Heart left ventricle (tissue), 16 donors: ENCODE measurements around the gene ZNF740. TPM values are rescaled to one million over a fixed set of nuclear protein-coding genes. Genes with fewer than 3 reads are reported as not detected.

Experiments
- ATAC-seq, 4 donors: fragments of 200-7000 bp; cut with Tn5 transposase; one replicate each; pipeline ENCODE4 v1.9.1; 2020 to 2022; ENCODE audit warnings: moderate library complexity in 4 of 4, mild to moderate bottlenecking in 3 of 4, moderate number of reproducible peaks in 1 of 4
- DNase-seq, 5 donors: peaks; one replicate each; pipeline ENCODE4 v3.0.0-alpha.2; 2020
- H3K27ac ChIP-seq, 12 donors: fragments of 200-600 bp; sonication (generic) in 4 of 12; one replicate each; pipeline versions ENCODE4 v1.5.0 to v1.8.0; 2016 to 2022; ENCODE audit warnings: mild to moderate bottlenecking in 2 of 12
- H3K27me3 ChIP-seq, 9 donors: fragments of 200-600 bp; sonication (generic) in 2 of 9; one replicate each; pipeline versions ENCODE4 v1.5.1 to v1.8.0; 2016 to 2022; ENCODE audit warnings: mild to moderate bottlenecking in 3 of 9
- H3K36me3 ChIP-seq, 9 donors: fragments of 200-600 bp; sonication (generic) in 2 of 9; one replicate each; pipeline versions ENCODE4 v1.5.0 to v1.8.0; 2018 to 2022; ENCODE audit warnings: mild to moderate bottlenecking in 2 of 9
- H3K4me1 ChIP-seq, 12 donors: fragments of 200-600 bp; sonication (generic) in 4 of 12; one replicate each; pipeline versions ENCODE4 v1.5.0 to v1.8.0; 2016 to 2022; ENCODE audit warnings: mild to moderate bottlenecking in 3 of 12
- H3K4me3 ChIP-seq, 12 donors: fragments of 200-600 bp; sonication (generic) in 4 of 12; one replicate each; pipeline versions ENCODE4 v1.5.0 to v1.8.0; 2017 to 2022; ENCODE audit warnings: mild to moderate bottlenecking in 9 of 12, moderate library complexity in 4 of 12
- H3K9me3 ChIP-seq, 12 donors: fragments of 200-600 bp; sonication (generic) in 4 of 12; one replicate each; pipeline versions ENCODE4 v1.5.0 to v1.8.0; 2016 to 2022; ENCODE audit warnings: mild to moderate bottlenecking in 1 of 12
- CTCF ChIP-seq, 12 donors: fragments of 200-600 bp; sonication (generic) in 4 of 12; IDR thresholded peaks; one replicate each; pipeline versions ENCODE4 v1.5.0 to v1.8.0; 2018 to 2022; ENCODE audit warnings: antibody characterized with exemption in 12 of 12, mild to moderate bottlenecking in 5 of 12
- POLR2A ChIP-seq, 2 donors: fragments of 450-650 bp; IDR thresholded peaks; one replicate each; pipeline ENCODE4 v1.6.1; 2017; ENCODE audit warnings: antibody characterized with exemption in 2 of 2, mild to moderate bottlenecking in 2 of 2, moderate library complexity in 2 of 2
- WGBS, 4 donors: extraction: QIAGEN DNeasy Blood & Tissue Kit in 2 of 4; methylation state at CpG; one replicate each; pipeline versions ENCODE4 v1.1.5 to v1.1.7; 2013 to 2018; 5-methylcytosine and 5-hydroxymethylcytosine counted together
- intact Hi-C, 10 donors: fragments of 100-400 bp; cut with DNase I; formaldehyde crosslinking; loops; one replicate each; pipeline versions ENCODE4 v1.11.1 to v1.14.2; 2022
- polyA plus RNA-seq, 2 donors: library from polyadenylated mRNA; stranded (reverse); fragments of 200-250 nt; gene quantifications; one replicate each; pipeline ENCODE4 v1.2.3, GENCODE V29; 2013
- total RNA-seq, 9 donors: library from RNA; depleted of rRNA in 2 of 9; stranded (reverse); fragments of >200 nt in 2 of 9; fragmentation: NEBNext Ultra II Directional in 3 of 9; extraction: Animal tissue kit (Norgen Biotek cat#: 25700) in 3 of 9; gene quantifications; one replicate each; pipeline versions ENCODE4 v1.1.0 to v1.2.4, GENCODE V29; 2016 to 2023
- donor health status: ischemic (EF 13 %, LVEDD 7.1; RV severe dilation, severe dysfunction).
- donor health status: healthy with polysubstance abuse.
- donor health status: DM: no; HTN: yes; CAD: no.
- donor health status: DM: no; HTN: no; CAD: no.
- donor health status: ischemic (EF 25% LVEDD 6.9; RV normal size, moderate dysfunction).
- donor health status: ischemic (EF 25% LVEDD 5.7; RV mildly dilated, moderate dysfunction).
- donor health status: healthy.
- donor health status: DM: yes; HTN: yes; CAD: no.
- donor health status: ischemic (EF 35%, LVEDD 5.7; RV mildly dilated, moderate dysfunction).
- donor health status: nonischemic (EF 11% LVEDD 7.7; RV severe dilation, severe dysfunction).
- donor health status: DM: yes; HTN: yes; CAD: no.
- donor health status: PGD.
- donor health status: ischemic (EF 29% LVEDD 5.4; RV normal size, mild dysfunction).
- donor health status: nonischemic (EF 23%, LVEDD 6.1; RV moderate dilation, normal function).

ZNF740 gene
- total and polyA plus RNA-seq, 11 donors: 4.8 to 27.4 (median 17.6) TPM

GRCh38 chr12:53235742-53236442 lies 55.4 kb downstream of the ZNF740 start:
- no peak for DNase-seq
- Histone ChIP-seq H3K4me3 (no peak overlapping the region), H3K27me3 (no peaks in the 10 kb centered on the region), H3K9me3 (no peaks in the 10 kb centered on the region), H3K36me3 (no peaks in the 10 kb centered on the region), H3K4me1 (peaks cover 0 to 35% (median 24%) of the 10 kb centered on the region in 12 donors), H3K27ac (no peak overlapping the region)
- TF ChIP-seq CTCF (IDR thresholded peaks at IDR 0.05): no peak
- TF ChIP-seq POLR2A (IDR thresholded peaks at IDR 0.05): no peak
- intact Hi-C loops: no loop called here
- no peak for ATAC-seq
- WGBS, 4 donors: 81 to 87% (median 85%) methylated on average over 9 of the region's 9 CpGs

GRCh38 chr12:53236443-53237111 lies 56.1 kb downstream of the ZNF740 start:
- WGBS, 4 donors: 83 to 94% (median 88%) methylated on average over 1 of the region's 1 CpG
- H3K4me1 ChIP-seq: peaks cover 0 to 28% (median 22%) of the 10 kb centered on the region in 12 donors

GRCh38 chr12:53239643-53240258 lies 59.2 kb downstream of the ZNF740 start:
- Histone ChIP-seq H3K4me1 (no peaks in the 10 kb centered on the region), H3K9me3 (no peaks in the 10 kb centered on the region), H3K27me3 (no peaks in the 10 kb centered on the region), H3K36me3 (no peaks in the 10 kb centered on the region), H3K27ac (no peak overlapping the region), H3K4me3 (no peak overlapping the region)
- ATAC-seq (no peak), DNase-seq (no peak)
- no peak for TF ChIP-seq CTCF (IDR thresholded peaks at IDR 0.05)
- no peak for TF ChIP-seq POLR2A (IDR thresholded peaks at IDR 0.05)
- intact Hi-C loops: no loop called here
- 91 to 95% (median 94%) methylated on average over 10 of the region's 10 CpGs for WGBS, 4 donors

More at GRCh38 chr12:53236443-53237111, 56.1 kb downstream of the ZNF740 start:
- H3K4me3 ChIP-seq: no peak overlapping the region
- H3K27ac ChIP-seq: no peak overlapping the region
- DNase-seq (no peak), ATAC-seq (no peak)
- no peaks in the 10 kb centered on the region for H3K27me3 ChIP-seq
- H3K9me3 ChIP-seq: no peaks in the 10 kb centered on the region
- H3K36me3 ChIP-seq: no peaks in the 10 kb centered on the region
- intact Hi-C loops: no loop called here
- no peak for TF ChIP-seq CTCF (IDR thresholded peaks at IDR 0.05)
- TF ChIP-seq POLR2A (IDR thresholded peaks at IDR 0.05): no peak
